K562 (cell line): ENCODE results near the gene ANKRD13B. TPM values are rescaled to one million over a fixed set of nuclear protein-coding genes. Genes with fewer than 3 reads are reported as not detected.
A peak's percentile ranks its signal among the peaks of the same experiment; 100 is the strongest.

Source experiments
- ARNT ChIP-seq, 2 experiments: fragments of 450-650 bp; IDR thresholded peaks; 2 replicates each; pipeline ENCODE4 v1.6.1; 2016; ENCODE audit warnings: mild to moderate bottlenecking in 1 of 2
- ASH1L ChIP-seq: fragments of 450-650 bp; IDR thresholded peaks from 2 replicates; pipeline ENCODE4 v1.6.1; 2018; ENCODE audit warnings: borderline replicate concordance, mild to moderate bottlenecking, low read depth; ENCODE audit not compliant: partially characterized antibody
- CHCHD3 ChIP-seq: fragments of 250-450 bp; sonication (Bioruptor Pico); IDR thresholded peaks from 2 replicates; pipeline ENCODE4 v2.1.2; 2022; ENCODE audit warnings: mild to moderate bottlenecking
- CREB3 ChIP-seq: fragments of 450-650 bp; conservative IDR thresholded peaks from 2 replicates; pipeline ENCODE4 v1.6.1; 2016; ENCODE audit warnings: missing genetic modification characterization, low read depth, mild to moderate bottlenecking, missing compliant biosample characterization, moderate library complexity
- EGR1 ChIP-seq: fragments of 450-650 bp; conservative IDR thresholded peaks from 2 replicates; pipeline ENCODE4 v1.6.1; 2017; ENCODE audit warnings: mild to moderate bottlenecking
- ELK3 ChIP-seq: fragments of 450-650 bp; formaldehyde crosslinking; IDR thresholded peaks from 2 replicates; pipeline ENCODE4 v1.4.0; 2020; ENCODE audit warnings: mild to moderate bottlenecking
- KHSRP ChIP-seq: fragments of 450-650 bp; IDR thresholded peaks from 2 replicates; pipeline ENCODE4 v1.6.1; 2017
- KLF1 ChIP-seq: fragments of 450-650 bp; IDR thresholded peaks from 2 replicates; pipeline ENCODE4 v1.6.1; 2016; ENCODE audit warnings: missing genetic modification characterization, missing compliant biosample characterization
- LEF1 ChIP-seq: fragments of 450-650 bp; IDR thresholded peaks from 2 replicates; pipeline ENCODE4 v1.6.1; 2016; ENCODE audit warnings: mild to moderate bottlenecking
- MLX ChIP-seq, 2 experiments: fragments of 450-650 bp in 1 of 2; sonication (generic) in 1 of 2; formaldehyde crosslinking; conservative IDR thresholded peaks; 2 replicates each; pipeline versions ENCODE4 v1.4.0 to v1.8.1; 2020 to 2022; ENCODE audit warnings: mild to moderate bottlenecking in 1 of 2, missing genetic modification reagents in 1 of 2
- NR2C2 ChIP-seq, 2 experiments: fragments of 200-800 bp in 1 of 2; sonication (Bioruptor generic) in 1 of 2; sonication (generic) in 1 of 2; formaldehyde crosslinking in 1 of 2; IDR thresholded peaks; 2 replicates each; pipeline versions ENCODE4 v1.6.1 to v1.8.0; 2016 to 2022; ENCODE audit warnings: mild to moderate bottlenecking in 1 of 2, missing compliant biosample characterization in 1 of 2, missing genetic modification characterization in 1 of 2, missing genetic modification reagents in 1 of 2
- NUFIP1 ChIP-seq: fragments of 450-650 bp; IDR thresholded peaks from 2 replicates; pipeline ENCODE4 v1.6.1; 2018; ENCODE audit not compliant: partially characterized antibody
- PHTF2 ChIP-seq: fragments of 250-450 bp; sonication (Bioruptor Pico); IDR thresholded peaks from 2 replicates; pipeline ENCODE4 v1.5.0; 2021; ENCODE audit warnings: mild to moderate bottlenecking
- RAD21 ChIP-seq, 2 experiments: fragments of 250-450 bp in 1 of 2; fragments of 450-650 bp in 1 of 2; sonication (Bioruptor Pico) in 1 of 2; formaldehyde crosslinking in 1 of 2; IDR thresholded peaks in 1 of 2; conservative IDR thresholded peaks in 1 of 2; 2 replicates each; pipeline versions ENCODE4 v1.4.0 to v1.8.0; 2020 to 2022; ENCODE audit warnings: mild to moderate bottlenecking in 2 of 2, moderate library complexity in 1 of 2
- RBM15 ChIP-seq: fragments of 200-400 bp; formaldehyde crosslinking; IDR thresholded peaks from 2 replicates; pipeline ENCODE4 v1.6.1; 2018; ENCODE audit warnings: mild to moderate bottlenecking, low read length, moderate library complexity; ENCODE audit not compliant: insufficient read depth
- STAT5A ChIP-seq: IDR thresholded peaks from 2 replicates; pipeline ENCODE4 v1.6.1; 2012; ENCODE audit warnings: low read length, inconsistent platforms, borderline replicate concordance
- ZNF184 ChIP-seq: sonication (generic); formaldehyde crosslinking; IDR thresholded peaks from 2 replicates; pipeline ENCODE4 v1.5.0; 2020; ENCODE audit warnings: missing genetic modification reagents
- ZNF197 ChIP-seq: fragments of 200-800 bp; sonication (Bioruptor generic); IDR thresholded peaks from 2 replicates; pipeline ENCODE4 v1.6.1; 2016; ENCODE audit warnings: low read depth, missing genetic modification characterization, missing compliant biosample characterization
- ZNF384 ChIP-seq: IDR thresholded peaks from 2 replicates; pipeline ENCODE4 v1.6.1; 2012; ENCODE audit warnings: low read depth, low read length, improper control_type of control experiment
- polyA plus RNA-seq, 8 experiments: library from polyadenylated mRNA; depleted of rRNA in 4 of 8; stranded (reverse) in 5 of 8; unstranded in 3 of 8; fragments of >200 nt; fragmentation: Nextera tagmentation in 2 of 8; fragmentation: Illumina TruSeq in 1 of 8; extraction: Ambion mirVana in 2 of 8; extraction: Trizol in 1 of 8; gene quantifications; 2 replicates each; pipeline versions ENCODE4 v1.2.1 to v1.2.3, GENCODE V29; 2011 to 2014; ENCODE audit warnings: inconsistent platforms in 1 of 8, missing spikeins in 1 of 8
- total RNA-seq, 7 experiments: library from RNA; depleted of rRNA in 6 of 7; stranded (reverse); fragments of >200 nt in 6 of 7; fragmentation: Illumina TruSeq in 2 of 7; extraction: Trizol in 2 of 7; gene quantifications; 2 replicates each; pipeline versions ENCODE4 v1.2.1 to v1.2.3, GENCODE V29; 2011 to 2021; ENCODE audit warnings: low replicate concordance in 1 of 7
- TF ChIP-seq, protein P1 (sequence below): fragments of 250-450 bp; sonication (Bioruptor Pico); IDR thresholded peaks from 2 replicates; pipeline ENCODE4 v1.9.0; 2021; ENCODE audit warnings: mild to moderate bottlenecking, inconsistent platforms
- TF ChIP-seq, protein P2 (sequence below): fragments of 200-800 bp; sonication (Bioruptor generic); IDR thresholded peaks from 2 replicates; pipeline ENCODE4 v1.6.1; 2017; ENCODE audit warnings: missing genetic modification characterization, missing compliant biosample characterization

The ANKRD13B gene
- total and polyA plus RNA-seq, 9 of the 15 experiments (the other 6 are each of a cell fraction or from before 2014, with no cell fraction given): 0.15 to 28.1 (median 4.6) TPM

GRCh38 chr17:29572691-29573557, 20.0 kb upstream of the ANKRD13B start (continued):
- TF ChIP-seq LEF1 (no peak), KHSRP (no peak), RAD21 (CRISPR knock-in tag; conservative IDR thresholded peaks at IDR 0.05 in 1 of 2, IDR thresholded peaks at IDR 0.05 in 1 of 2) (peak in 1 of 2 experiments; percentile 61; a peak in 2 of 4 replicates), PHTF2 (CRISPR knock-in tag) (no peak), STAT5A (no peak), ARNT (IDR thresholded peaks at IDR 0.05) (no peak), ELK3 (no peak), KLF1 (tag) (no peak), RBM15 (no peak), ZNF384 (no peak), EGR1 (peak; percentile 70), NUFIP1 (no peak), NR2C2 (CRISPR knock-in tag; IDR thresholded peaks at IDR 0.05) (no peak), NR2C2 (tag; IDR thresholded peaks at IDR 0.05) (peak; percentile 80), ASH1L (no peak), MLX (CRISPR knock-in tag; conservative IDR thresholded peaks at IDR 0.05) (no peak), CHCHD3 (CRISPR knock-in tag) (no peak), ZNF184 (CRISPR knock-in tag) (no peak), CREB3 (tag) (no peak), ZNF197 (no peak)
- TF ChIP-seq, protein P1, sequence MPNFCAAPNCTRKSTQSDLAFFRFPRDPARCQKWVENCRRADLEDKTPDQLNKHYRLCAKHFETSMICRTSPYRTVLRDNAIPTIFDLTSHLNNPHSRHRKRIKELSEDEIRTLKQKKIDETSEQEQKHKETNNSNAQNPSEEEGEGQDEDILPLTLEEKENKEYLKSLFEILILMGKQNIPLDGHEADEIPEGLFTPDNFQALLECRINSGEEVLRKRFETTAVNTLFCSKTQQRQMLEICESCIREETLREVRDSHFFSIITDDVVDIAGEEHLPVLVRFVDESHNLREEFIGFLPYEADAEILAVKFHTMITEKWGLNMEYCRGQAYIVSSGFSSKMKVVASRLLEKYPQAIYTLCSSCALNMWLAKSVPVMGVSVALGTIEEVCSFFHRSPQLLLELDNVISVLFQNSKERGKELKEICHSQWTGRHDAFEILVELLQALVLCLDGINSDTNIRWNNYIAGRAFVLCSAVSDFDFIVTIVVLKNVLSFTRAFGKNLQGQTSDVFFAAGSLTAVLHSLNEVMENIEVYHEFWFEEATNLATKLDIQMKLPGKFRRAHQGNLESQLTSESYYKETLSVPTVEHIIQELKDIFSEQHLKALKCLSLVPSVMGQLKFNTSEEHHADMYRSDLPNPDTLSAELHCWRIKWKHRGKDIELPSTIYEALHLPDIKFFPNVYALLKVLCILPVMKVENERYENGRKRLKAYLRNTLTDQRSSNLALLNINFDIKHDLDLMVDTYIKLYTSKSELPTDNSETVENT: no peak
- TF ChIP-seq, protein P2, sequence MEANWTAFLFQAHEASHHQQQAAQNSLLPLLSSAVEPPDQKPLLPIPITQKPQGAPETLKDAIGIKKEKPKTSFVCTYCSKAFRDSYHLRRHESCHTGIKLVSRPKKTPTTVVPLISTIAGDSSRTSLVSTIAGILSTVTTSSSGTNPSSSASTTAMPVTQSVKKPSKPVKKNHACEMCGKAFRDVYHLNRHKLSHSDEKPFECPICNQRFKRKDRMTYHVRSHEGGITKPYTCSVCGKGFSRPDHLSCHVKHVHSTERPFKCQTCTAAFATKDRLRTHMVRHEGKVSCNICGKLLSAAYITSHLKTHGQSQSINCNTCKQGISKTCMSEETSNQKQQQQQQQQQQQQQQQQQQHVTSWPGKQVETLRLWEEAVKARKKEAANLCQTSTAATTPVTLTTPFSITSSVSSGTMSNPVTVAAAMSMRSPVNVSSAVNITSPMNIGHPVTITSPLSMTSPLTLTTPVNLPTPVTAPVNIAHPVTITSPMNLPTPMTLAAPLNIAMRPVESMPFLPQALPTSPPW (CRISPR knock-in tag): no peak
